HG03175 (cell line): ENCODE data around the gene MUS81.

Source experiments
- ATAC-seq: cut with Tn5 transposase; IDR thresholded peaks from one replicate; pipeline ENCODE4 v1.9.1; 2021; ENCODE audit warnings: mild to moderate bottlenecking, moderate library complexity; ENCODE audit not compliant: unreplicated experiment

MUS81 gene

DNA sequence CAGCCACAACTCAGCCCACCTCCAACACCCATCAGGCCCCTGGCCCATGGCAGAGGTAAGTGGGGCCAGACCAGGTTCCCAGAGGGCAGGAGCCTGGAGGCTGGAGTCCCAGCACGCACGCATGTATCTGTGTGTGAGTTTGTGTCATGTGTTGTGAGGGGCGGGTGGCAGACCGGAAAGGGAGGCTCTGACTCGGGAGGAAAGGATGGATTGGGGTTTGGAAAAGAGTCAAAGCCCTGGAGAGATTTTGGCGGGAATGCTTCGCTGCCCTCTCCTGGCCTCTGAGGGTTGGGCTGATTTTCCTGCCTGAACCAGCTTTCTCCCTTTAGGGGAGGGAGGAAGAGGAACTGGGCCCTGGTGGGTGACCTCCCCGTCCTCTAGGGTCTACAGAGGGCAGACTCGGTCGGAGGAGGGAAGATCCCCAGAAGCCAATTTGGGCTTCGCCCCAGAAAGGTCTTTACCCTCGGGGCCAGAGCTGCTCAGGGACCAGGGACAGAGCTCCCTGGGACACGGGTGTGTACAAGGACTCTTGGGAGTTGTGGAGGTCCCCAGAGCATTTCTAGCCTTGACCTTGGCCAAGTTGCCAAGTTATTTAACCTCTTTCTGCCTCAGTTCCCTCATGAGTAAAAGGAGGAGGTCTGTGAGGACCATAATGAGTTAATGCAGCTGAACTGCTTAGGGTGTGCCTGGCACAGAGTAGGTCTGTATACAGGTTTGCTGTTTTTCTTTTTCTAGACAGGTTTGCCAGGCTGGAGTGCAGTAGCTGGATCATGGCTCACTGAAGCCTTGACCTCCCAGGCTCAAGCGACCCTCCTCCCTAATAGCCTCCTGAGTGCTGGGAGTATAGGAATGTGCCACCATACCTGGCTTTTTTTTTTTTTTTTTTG lies 51.7 kb downstream of the MUS81 start:
- no peak for ATAC-seq

GRCh38 chr11:65912845-65913244 lies 52.6 kb downstream of the MUS81 start:
- ATAC-seq = no peak

GRCh38 chr11:65915101-65915820 lies 55.0 kb downstream of the MUS81 start:
- ATAC-seq = no peak

GRCh38 chr11:65915821-65916251 lies 55.6 kb downstream of the MUS81 start:
- no peak for ATAC-seq
